ACHN (cell line): Measurements from ENCODE around the gene GMFB.

Experiments used
- DNase-seq: peaks from one replicate; pipeline ENCODE4 v3.0.0-alpha.2; 2015
- in situ Hi-C: cut with HindIII; loops from 2 replicates; pipeline ENCODE4 v1.10.0; 2017; ENCODE audit warnings: low sequenced_read_pairs, low pct_ligation_motif_present, low pct_unique_long_range_greater_than_20kb

Gene GMFB

GRCh38 chr14:54498095-54498531, 9.3 kb upstream of the GMFB start:
- DNase-seq, result no peak
- in situ Hi-C loops, result no loop called here

- in situ Hi-C loops, result no loop called here
Measured at GRCh38 chr14:54497224-54497623, 8.4 kb upstream of the GMFB start.

DNA sequence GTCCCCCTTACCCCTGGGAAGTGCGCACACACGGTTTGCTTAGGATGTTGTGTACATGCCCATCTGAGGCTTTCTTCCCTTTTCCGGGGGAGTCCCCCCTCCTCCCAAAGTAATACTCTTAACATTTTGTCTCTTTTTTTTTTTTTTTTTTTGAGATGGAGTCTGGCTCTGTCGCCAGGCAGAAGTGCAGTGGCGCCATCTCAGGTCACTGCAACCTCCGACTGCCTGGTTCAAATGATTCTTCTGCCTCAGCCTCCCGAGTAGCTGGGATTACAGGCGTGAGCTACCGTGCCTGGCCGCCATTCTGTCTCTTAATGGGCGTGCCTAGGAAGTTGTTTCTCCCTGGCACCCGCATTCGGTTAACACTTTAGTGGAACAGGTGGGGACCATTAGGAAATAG, 4.5 kb upstream of the GMFB start:
- in situ Hi-C loops, result no loop called here
- no peak for DNase-seq

More at GRCh38 chr14:54497224-54497623, 8.4 kb upstream of the GMFB start:
- no peak for DNase-seq

DNA sequence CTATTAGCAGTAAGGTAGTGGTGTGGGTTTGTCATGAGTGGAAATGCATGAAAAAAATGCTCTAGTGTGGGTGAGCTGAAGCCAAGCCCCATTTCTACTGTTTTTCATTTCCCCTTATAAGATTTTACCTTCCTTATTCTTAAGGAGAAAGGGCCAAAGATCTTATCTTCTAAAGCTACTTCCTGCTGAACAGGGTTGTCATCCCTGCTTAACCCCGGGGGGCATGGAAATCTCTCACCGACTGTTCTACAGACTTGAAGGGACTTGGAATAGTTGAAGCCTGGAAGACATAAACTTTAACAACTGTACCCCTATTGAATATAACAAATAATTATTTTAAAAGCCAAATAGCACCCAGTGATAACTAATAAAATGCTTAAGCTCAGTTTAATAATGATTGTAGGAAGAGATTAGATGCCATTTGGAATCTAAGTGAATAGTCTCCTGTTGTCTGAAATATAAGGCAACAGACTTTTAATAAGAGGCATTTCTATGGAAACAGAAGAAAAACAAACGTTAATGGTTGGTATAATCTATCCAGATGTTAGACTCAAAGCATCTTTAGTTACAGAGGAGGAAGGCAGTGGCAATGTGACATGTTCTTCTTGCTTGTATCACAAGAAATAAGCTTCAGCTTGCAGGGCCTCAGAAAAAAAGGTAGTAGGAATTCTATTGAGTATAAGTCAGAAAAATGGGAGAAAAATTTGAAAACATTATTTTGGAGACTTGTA, 1.8 kb upstream of the GMFB start:
- no peak for DNase-seq
- in situ Hi-C loops, result no loop called here

- in situ Hi-C loops, result no loop called here
- no peak for DNase-seq
Measured at GRCh38 chr14:54489731-54490444, 1.1 kb upstream of the GMFB start.

- in situ Hi-C loops, result no loop called here
- no peak for DNase-seq
Measured at GRCh38 chr14:54489318-54489683, 521 bp upstream of the GMFB start.

- in situ Hi-C loops, result no loop called here
- no peak for DNase-seq
Measured at GRCh38 chr14:54488318-54488645, 498 bp downstream of the GMFB start.

DNA sequence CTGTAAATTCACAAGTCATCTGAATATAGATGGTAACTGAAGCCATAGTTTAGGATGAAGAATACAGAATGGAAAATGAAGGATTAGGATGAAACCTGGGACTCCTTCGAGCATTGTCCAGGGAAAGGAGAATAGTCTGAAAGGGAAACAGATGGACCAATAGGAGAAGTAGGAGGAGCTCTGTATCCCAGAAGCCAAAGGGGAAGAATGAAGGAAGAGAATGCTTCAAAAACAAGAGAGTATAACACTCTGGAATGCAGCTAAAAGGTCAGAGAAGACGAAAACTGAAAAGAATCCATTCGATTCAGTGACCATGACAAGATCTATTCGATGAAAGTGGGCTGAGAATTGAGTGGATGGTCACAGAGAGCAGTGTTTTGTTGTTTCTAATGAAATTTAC, 1.0 kb downstream of the GMFB start:
- peak; percentile 55 for DNase-seq
- in situ Hi-C loops, result no loop called here

- no peak for DNase-seq
- in situ Hi-C loops, result no loop called here
Measured at GRCh38 chr14:54486685-54487084, 2.1 kb downstream of the GMFB start.

DNA sequence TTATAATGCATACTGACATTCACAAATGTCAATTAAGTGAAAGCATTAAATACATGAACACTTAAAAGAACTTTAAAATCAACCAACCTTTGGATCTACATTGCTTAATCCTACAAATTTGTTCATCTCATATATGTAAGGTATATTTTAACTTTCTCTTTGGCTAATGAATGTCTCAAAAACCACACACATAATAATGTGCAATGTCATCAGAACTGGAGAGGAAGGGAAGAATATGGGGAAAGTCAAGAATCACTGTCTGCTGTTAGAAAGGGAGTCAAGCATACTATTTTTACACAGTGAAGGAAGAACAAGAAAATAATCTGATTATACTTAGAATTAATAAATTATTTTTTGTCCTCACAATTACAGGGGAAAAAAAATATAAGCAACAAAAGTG, 4.9 kb downstream of the GMFB start:
- DNase-seq, result no peak
- in situ Hi-C loops, result no loop called here

GRCh38 chr14:54483073-54483745, 5.6 kb downstream of the GMFB start:
- in situ Hi-C loops, result no loop called here
- DNase-seq, result no peak

- in situ Hi-C loops, result no loop called here
- DNase-seq, result no peak
Measured at GRCh38 chr14:54481695-54482094, 7.1 kb downstream of the GMFB start.

- DNase-seq, result no peak
- in situ Hi-C loops, result no loop called here
Measured at GRCh38 chr14:54480830-54481562, 7.8 kb downstream of the GMFB start.

- in situ Hi-C loops, result no loop called here
- no peak for DNase-seq
Measured at GRCh38 chr14:54478636-54479215, 10.1 kb downstream of the GMFB start.

- no peak for DNase-seq
- in situ Hi-C loops, result no loop called here
Measured at GRCh38 chr14:54475911-54476310, 12.9 kb downstream of the GMFB start.

DNA sequence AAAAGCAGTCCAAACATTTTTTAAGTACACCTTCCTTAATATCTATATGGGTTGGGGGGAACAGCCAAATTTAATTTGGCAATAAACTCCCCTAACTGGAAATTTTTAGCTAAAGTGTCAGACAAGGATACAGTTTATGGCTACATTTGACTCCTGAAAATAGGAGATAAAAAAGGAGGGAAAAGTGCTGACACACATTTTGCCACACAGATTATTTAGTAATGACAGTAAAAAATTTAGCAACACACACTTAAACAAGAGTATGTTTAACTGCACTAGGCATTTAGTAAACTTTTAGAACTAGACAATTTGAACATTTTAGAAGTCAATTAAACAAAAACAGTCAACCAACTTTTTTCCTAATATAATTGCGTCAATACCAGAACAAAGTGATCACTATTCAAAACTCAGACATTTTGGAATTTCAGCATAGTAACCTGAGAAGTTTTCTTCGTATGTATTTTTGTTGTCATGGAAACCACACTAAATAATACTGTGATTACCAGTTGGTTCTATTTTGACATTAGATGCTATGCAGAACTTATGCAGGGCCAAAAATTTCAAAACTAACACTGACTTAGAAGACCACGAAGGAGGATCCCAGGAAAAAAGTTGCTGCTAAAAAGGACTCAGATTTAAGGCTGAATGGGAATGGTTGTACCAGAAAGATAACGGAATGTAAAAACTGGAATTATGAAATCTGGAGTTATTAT, 13.4 kb downstream of the GMFB start:
- DNase-seq, result no peak
- in situ Hi-C loops, result no loop called here

- in situ Hi-C loops, result no loop called here
- DNase-seq, result no peak
Measured at GRCh38 chr14:54474232-54474793, 14.5 kb downstream of the GMFB start.

DNA sequence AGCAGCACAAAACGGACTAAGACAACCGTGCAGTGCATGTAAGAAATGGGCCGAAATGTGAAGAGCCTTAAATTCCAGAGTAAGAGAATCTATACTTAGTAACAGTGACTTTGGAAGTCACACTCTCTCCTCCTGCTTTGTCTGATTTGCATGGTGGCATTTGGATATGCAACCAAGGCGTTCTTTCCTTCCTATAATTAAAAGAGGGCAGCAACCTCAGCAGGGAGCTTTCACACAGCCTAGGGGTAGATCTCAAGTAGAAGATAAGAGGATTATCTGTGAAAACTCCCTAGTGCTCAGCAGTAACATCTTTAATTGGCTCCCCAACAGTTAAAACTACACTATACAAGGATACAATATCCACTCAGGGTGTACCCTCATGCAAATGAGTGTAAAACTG, 16.5 kb downstream of the GMFB start:
- DNase-seq, result no peak
- in situ Hi-C loops, result no loop called here
